Astrocyte of the spinal cord (primary cell): ENCODE results near the gene FCN1.

Source experiments
- DNase-seq: peaks from one replicate; pipeline ENCODE4 v3.0.0; 2011; ENCODE audit warnings: low read depth, low spot score
- H3K4me3 ChIP-seq: 2 replicates; pipeline ENCODE4 v1.5.1; 2011; ENCODE audit warnings: low read depth, mild to moderate bottlenecking, low read length, moderate library complexity
- in situ Hi-C: cut with HindIII; loops from 2 replicates; pipeline ENCODE4 v1.10.0; 2017; ENCODE audit warnings: low sequenced_read_pairs
- TF ChIP-seq, protein P1 (sequence below): IDR thresholded peaks from 2 replicates; pipeline ENCODE4 v1.5.1; 2012; ENCODE audit warnings: low read depth, mild to moderate bottlenecking, low read length, inconsistent platforms

FCN1 gene

DNA sequence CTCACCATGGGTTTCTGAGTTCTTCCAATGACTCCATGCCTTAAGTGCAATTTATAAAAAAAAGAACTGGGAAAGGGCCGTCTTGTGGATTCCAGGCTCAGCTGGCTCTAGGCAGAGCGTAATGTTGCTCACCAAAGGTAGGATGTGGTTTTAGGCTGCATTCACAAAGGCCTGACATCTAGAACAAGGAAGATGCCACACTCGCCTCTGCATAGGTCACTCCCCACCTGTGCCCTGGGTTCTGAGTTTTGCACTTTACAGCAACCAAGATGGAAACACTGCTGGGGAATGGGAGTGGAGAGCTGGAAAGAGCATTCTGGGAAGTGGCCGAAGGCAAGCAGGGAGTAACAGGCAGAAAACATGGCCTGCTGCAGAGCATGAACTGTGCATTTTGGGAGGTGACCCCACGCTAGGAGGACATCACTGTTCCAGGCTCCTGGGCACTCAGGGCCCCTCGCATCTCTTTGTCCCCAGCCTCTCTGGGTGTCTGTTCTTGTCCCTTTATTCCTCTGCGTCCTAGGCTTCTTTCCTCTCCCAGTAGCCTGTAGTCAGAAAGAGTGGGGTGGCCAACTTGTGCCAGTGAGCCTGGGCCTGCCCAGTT is 24.8 kb downstream of the FCN1 start:
- no peak for DNase-seq
- H3K4me3 ChIP-seq = no peak overlapping the region
- TF ChIP-seq, protein P1, sequence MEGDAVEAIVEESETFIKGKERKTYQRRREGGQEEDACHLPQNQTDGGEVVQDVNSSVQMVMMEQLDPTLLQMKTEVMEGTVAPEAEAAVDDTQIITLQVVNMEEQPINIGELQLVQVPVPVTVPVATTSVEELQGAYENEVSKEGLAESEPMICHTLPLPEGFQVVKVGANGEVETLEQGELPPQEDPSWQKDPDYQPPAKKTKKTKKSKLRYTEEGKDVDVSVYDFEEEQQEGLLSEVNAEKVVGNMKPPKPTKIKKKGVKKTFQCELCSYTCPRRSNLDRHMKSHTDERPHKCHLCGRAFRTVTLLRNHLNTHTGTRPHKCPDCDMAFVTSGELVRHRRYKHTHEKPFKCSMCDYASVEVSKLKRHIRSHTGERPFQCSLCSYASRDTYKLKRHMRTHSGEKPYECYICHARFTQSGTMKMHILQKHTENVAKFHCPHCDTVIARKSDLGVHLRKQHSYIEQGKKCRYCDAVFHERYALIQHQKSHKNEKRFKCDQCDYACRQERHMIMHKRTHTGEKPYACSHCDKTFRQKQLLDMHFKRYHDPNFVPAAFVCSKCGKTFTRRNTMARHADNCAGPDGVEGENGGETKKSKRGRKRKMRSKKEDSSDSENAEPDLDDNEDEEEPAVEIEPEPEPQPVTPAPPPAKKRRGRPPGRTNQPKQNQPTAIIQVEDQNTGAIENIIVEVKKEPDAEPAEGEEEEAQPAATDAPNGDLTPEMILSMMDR = no peak
- in situ Hi-C loops = no loop called here

DNA sequence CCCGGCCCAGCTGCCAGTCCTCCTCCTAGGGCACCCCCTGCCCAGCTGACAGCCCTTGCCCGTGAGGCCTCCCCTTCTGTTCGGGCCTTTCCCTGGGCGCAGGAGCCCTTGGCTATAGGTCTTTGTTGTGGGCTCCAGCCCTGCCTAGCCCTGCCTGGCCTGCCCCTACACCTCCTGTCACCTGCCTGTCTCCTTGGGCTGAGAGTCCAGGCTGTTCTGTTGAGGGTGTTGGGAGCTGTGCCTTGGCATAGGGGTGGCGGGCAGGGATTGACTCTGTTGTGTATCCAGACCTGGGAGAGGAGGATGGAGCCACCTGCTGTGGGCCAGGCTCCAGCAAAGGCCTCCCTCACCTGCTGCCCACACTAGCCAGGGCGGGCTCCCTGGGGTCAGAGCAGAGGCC is 25.5 kb downstream of the FCN1 start:
- no peak overlapping the region for H3K4me3 ChIP-seq
- TF ChIP-seq, protein P1 = no peak
- in situ Hi-C loops = no loop called here
- DNase-seq = no peak

DNA sequence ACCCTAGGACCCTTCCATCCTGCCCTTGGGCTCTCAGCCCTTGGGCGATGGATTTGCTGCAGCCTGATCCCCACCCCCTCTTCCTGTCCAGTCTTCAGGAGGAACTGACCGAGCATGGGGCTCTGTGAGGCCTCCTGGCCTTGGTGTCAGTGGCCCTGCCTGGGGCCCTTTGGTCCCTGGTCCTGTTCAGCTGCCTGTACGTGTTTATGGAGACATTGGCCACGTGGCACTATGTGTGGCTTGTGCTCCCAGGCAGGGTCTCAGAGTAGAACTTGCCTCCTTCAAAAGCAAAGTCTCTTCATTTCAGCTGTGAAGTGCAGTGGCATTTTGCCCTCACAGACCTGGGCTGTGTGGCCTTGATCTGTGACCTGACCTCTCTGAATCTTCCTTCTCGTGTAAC is 26.0 kb downstream of the FCN1 start:
- in situ Hi-C loops = no loop called here

DNA sequence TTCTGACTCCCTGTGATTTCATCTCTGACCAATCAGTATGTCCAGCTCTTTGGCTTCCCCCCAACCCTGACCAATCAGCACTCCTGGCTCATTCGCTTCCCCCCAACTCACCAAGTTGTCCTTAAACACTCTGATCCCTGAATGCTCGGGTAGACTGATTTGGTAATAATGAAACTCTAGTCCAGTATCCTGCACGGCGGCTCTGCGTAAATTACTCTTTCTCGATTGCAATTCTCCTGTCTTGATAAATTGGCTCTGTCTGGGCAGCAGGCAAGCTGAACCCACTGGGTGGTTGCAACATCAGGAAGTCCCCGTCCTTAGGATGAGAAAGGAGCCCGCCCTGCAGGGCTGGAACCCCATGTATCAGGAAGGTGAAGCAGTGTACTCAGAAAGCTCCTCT is 26.7 kb downstream of the FCN1 start:
- no peak overlapping the region for H3K4me3 ChIP-seq
- in situ Hi-C loops = no loop called here
- DNase-seq = no peak

More for the DNA sequence above, 26.0 kb downstream of the FCN1 start:
- no peak overlapping the region for H3K4me3 ChIP-seq
- no peak for DNase-seq
- TF ChIP-seq, protein P1 = no peak

DNA sequence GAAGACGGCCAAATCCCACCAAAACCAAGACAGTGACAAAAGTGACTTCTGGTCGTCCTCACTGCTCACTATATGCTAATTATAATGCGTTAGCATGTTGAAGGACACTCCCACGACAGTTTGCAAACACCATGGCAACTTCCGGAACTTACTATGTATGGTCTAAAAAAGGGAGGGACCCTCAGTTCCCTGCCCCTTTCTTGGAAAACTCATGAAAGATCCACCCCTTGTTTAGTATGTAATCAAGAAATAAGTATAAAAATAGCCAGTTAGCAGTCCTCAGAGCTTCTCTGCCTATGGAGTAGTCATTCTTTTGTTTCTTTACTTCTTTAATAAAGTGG is 27.6 kb downstream of the FCN1 start:
- no peak for DNase-seq
- H3K4me3 ChIP-seq = no peak overlapping the region
- in situ Hi-C loops = no loop called here
- TF ChIP-seq, protein P1 = no peak

More for the DNA sequence above, 26.7 kb downstream of the FCN1 start:
- TF ChIP-seq, protein P1 = no peak

DNA sequence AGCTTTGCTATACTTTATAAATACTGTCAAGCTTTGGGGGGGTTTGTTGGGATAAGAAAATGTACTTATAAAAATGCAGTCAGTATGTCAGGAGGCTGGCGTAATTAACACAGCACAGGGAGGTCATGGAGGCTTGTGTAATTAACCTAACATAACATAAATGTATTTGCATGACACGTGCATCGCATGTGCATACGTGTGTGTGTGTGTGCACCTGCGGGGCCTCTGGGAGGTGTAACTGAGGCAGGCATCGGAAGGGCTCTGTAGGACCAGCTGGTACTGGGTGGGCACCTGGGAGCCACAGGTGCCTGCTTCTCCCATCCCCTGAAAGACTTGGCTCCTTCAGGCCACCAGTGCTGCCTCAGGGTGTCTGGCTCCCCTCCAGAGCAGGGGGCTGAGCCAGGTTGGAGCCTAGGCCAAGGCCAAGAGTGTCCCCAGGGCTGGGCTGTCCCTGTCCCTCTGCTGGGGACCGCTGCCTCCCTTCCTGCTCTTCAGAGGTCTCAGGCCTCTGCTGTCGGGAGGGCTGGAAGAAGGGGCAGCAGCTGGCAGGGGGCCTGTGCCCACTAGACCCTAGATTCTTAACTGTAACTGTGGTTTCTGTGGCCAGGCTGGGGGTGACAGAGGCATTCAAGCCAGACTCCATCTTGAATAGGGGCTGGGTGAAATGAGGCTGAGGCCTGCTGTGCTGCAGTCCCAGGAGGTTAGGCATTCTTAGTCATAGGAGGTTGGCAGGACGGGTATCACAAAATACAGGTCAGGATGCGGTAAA is 28.1 kb downstream of the FCN1 start:
- TF ChIP-seq, protein P1 = no peak
- H3K4me3 ChIP-seq = no peak overlapping the region
- no peak for DNase-seq
- in situ Hi-C loops = no loop called here
